Activated CD4-positive, CD25-positive, alpha-beta regulatory T cell treated with anti-CD3 and anti-CD28 coated beads, Interleukin-2, amount 50 U/mL, for 16 hours (primary cell): ENCODE measurements around the gene PTX4.

Experiments used
- DNase-seq: peaks from one replicate; pipeline ENCODE4 v3.0.0-alpha.2; 2020; ENCODE audit warnings: low read depth, low spot score

The PTX4 gene

GRCh38 chr16:1523581-1524245 is 35.0 kb upstream of the PTX4 start:
- DNase-seq, result no peak

- DNase-seq, result no peak
Measured at GRCh38 chr16:1520461-1520860, 31.7 kb upstream of the PTX4 start.

- no peak for DNase-seq
Measured at GRCh38 chr16:1519831-1520230, 31.1 kb upstream of the PTX4 start.

- DNase-seq, result no peak
Measured at GRCh38 chr16:1518626-1519135, 29.9 kb upstream of the PTX4 start.

GRCh38 chr16:1514507-1514906 is 25.8 kb upstream of the PTX4 start:
- DNase-seq, result no peak

- no peak for DNase-seq
Measured at GRCh38 chr16:1512774-1513173, 24.0 kb upstream of the PTX4 start.

- DNase-seq, result no peak
Measured at GRCh38 chr16:1511662-1512569, 23.2 kb upstream of the PTX4 start.

GRCh38 chr16:1510941-1511351 is 22.2 kb upstream of the PTX4 start:
- no peak for DNase-seq

- DNase-seq, result no peak
Measured at GRCh38 chr16:1510272-1510671, 21.5 kb upstream of the PTX4 start.

GRCh38 chr16:1509307-1510221 is 20.8 kb upstream of the PTX4 start:
- DNase-seq, result no peak

- no peak for DNase-seq
Measured at GRCh38 chr16:1508494-1509187, 19.9 kb upstream of the PTX4 start.

GRCh38 chr16:1506494-1507213 is 17.9 kb upstream of the PTX4 start:
- DNase-seq, result no peak

GRCh38 chr16:1505912-1506311 is 17.2 kb upstream of the PTX4 start:
- no peak for DNase-seq

- DNase-seq, result no peak
Measured at GRCh38 chr16:1505073-1505844, 16.5 kb upstream of the PTX4 start.

- DNase-seq, result no peak
Measured at GRCh38 chr16:1503110-1503955, 14.6 kb upstream of the PTX4 start.

GRCh38 chr16:1502092-1503004 is 13.6 kb upstream of the PTX4 start:
- no peak for DNase-seq

- DNase-seq, result no peak
Measured at GRCh38 chr16:1501630-1502029, 12.9 kb upstream of the PTX4 start.
